Cardiac ventricle fibroblast (primary cell): ENCODE results near the gene BAG3. TPM values are rescaled to one million over a fixed set of nuclear protein-coding genes. Genes with fewer than 3 reads are reported as not detected.

Source experiments
- total RNA-seq: library from RNA; depleted of rRNA; stranded (reverse); fragments of >200 nt; gene quantifications from 2 replicates; pipeline ENCODE4 v1.2.3, GENCODE V29; 2015

Gene BAG3
- 50.5 and 53.5 TPM in 2 replicates for total RNA-seq

DNA sequence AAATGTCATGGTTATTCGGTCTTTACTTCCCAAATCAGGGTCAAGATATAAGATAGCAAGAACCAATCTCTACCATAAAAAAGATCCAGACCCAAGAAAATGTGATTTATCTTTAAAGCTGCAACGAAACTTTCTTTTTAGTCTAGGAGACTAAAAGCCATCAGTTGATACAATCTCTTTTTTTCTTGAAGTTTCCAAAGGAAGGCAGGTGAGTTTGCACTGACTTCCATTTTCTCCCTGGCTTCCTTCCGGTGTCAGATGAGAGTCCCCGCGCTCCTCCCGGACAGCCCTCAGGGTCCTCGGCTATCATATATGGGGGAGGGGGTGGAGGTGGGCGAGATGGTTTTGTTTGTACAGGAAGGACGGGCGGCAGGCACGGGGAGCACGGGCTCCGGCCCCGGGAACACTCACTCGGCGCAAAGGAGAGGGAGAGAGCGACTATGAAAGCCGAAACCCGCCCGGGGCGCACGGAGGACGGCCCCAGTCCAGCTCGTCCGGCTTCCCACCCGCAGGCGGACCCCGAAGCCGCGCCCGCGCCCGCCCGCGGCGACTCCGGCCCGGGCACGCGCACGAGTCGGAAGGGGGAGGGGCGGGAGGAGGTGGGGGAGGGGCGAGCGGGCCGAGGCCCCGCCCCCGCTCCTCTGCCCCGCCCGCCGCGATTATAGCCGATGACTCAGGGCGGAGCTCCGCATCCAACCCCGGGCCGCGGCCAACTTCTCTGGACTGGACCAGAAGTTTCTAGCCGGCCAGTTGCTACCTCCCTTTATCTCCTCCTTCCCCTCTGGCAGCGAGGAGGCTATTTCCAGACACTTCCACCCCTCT is at the start of gene BAG3:
Gene BAG3, plus strand, starts transcription at position 689 of the 822 bp plus-strand sequence. CDS start 296 bp downstream, outside the sequence.

DNA sequence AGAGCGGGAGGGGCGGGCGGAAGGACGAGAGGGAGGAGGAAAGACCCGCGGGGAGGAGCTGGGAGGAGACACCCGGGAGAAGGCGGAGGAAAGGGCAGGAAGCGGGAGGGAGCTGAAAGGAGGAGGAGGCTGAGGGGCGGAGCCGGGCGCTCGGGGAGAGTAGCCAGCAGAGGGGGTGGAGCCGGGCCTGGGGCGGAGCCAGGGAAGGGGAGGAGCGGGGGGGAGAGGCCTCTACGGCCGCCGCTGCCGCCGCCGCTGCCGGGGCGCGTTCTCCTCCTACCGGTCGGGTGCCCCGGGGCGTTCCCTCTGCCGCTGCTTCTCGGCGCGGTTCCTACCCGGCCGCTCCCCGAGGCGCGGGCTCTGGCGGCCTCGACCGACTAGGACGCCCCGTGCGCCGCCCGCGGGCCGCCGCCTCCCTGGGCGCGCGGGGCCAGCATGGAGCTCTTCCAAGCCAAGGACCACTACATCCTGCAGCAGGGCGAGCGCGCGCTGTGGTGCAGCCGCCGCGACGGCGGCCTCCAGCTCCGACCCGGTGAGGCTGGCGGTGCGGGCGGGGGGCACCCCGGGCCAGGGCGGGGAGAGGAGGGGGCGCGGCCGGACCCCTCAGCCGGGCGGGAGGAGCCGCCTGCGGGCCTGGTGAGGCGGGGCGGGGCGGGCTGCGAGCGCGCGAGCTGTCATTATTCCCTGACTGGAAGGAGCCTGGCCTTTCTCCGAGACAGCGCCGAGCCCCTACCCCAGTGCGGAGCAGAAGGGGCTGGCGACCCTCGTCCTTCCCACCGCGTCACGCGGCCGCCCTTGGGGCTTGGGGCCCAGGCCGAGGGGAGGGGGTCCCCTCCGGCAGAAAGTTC is 74.9 kb downstream of the BAG3 start, which contains the start of gene INPP5F:
Gene INPP5F, plus strand, starts transcription at position 223 of the 848 bp plus-strand sequence. Its CDS starts 213 bp downstream, at position 436.

Other genes with a start within 250 kb of the BAG3 start
- 64.7 and 67.6 TPM in 2 replicates for gene RGS10, start 108.7 kb upstream of the BAG3 start, total RNA-seq
- 44.7 and 49.4 TPM in 2 replicates for gene TIAL1, start 54.4 kb upstream of the BAG3 start, total RNA-seq
- 7.4 and 9.2 TPM in 2 replicates for gene INPP5F, start 74.7 kb downstream of the BAG3 start, total RNA-seq
- 27.8 and 32.1 TPM in 2 replicates for gene MCMBP, start 221.5 kb downstream of the BAG3 start, total RNA-seq
- gene SEC23IP, start 241.3 kb downstream of the BAG3 start, total RNA-seq, result 24.3 and 29.4 TPM in 2 replicates